IMR-90 (cell line): ENCODE data around the gene HFE. TPM values are rescaled to one million over a fixed set of nuclear protein-coding genes. Genes with fewer than 3 reads are reported as not detected.
A peak's percentile ranks its signal among the peaks of the same experiment; 100 is the strongest.

Experiments used
- ATAC-seq: fragments of 200-7000 bp; cut with Tn5 transposase; 2 replicates; pipeline ENCODE4 v1.9.1; 2020; ENCODE audit warnings: low read depth, mild to moderate bottlenecking, moderate library complexity
- BruUV-seq: library from RNA; stranded (reverse); fragments of 400-500 nt; replicated peaks from 2 replicates; lab custom pipeline; 2021; lab: Mats Ljungman, UMichigan
- CTCF ChIA-PET: fragments of 300-600 bp; formaldehyde crosslinking; extraction: SDS; loops from one replicate; lab custom pipeline; 2021; ENCODE audit warnings: antibody characterized with exemption; lab: Yijun Ruan, JAX
- POLR2A ChIA-PET: fragments of 300-600 bp; sonication (Branson Sonifier 250); formaldehyde crosslinking; loops from one replicate; lab custom pipeline; 2022; ENCODE audit warnings: antibody characterized with exemption; ENCODE audit not compliant: unreplicated experiment; lab: Charles Lee
- DNase-seq: peaks from one replicate; pipeline ENCODE4 v3.0.0; 2013
- H2AFZ ChIP-seq: replicated peaks from 2 replicates; pipeline ENCODE3; 2013; ENCODE audit warnings: low read length, mild to moderate bottlenecking; ENCODE audit not compliant: poor library complexity
- H2AK5ac ChIP-seq: 2 replicates; pipeline ENCODE4 v1.6.1; 2013; ENCODE audit warnings: low read depth, low read length, inconsistent platforms
- H2AK9ac ChIP-seq: replicated peaks from 2 replicates; pipeline ENCODE3; 2013; ENCODE audit warnings: mild to moderate bottlenecking, low read depth, low read length, moderate library complexity; ENCODE audit not compliant: poor library complexity
- H2BK120ac ChIP-seq: 2 replicates; pipeline ENCODE4 v1.6.1; 2013; ENCODE audit warnings: low read depth, low read length, inconsistent platforms
- H2BK15ac ChIP-seq: 3 replicates; pipeline ENCODE4 v1.6.1; 2013; ENCODE audit warnings: low read depth, low read length, inconsistent platforms
- H2BK20ac ChIP-seq: 2 replicates; pipeline ENCODE4 v1.6.1; 2013; ENCODE audit warnings: low read depth, mild to moderate bottlenecking, inconsistent platforms, low read length, moderate library complexity
- H2BK5ac ChIP-seq: 2 replicates; pipeline ENCODE4 v1.6.1; 2013; ENCODE audit warnings: mild to moderate bottlenecking, low read depth, low read length, inconsistent platforms; ENCODE audit not compliant: poor library complexity, severe bottlenecking
- H3K14ac ChIP-seq: replicated peaks from 2 replicates; pipeline ENCODE4 v1.6.1; 2013; ENCODE audit warnings: low read depth, low read length, inconsistent platforms
- H3K18ac ChIP-seq: 2 replicates; pipeline ENCODE4 v1.6.1; 2013; ENCODE audit warnings: low read depth, low read length, control low read depth
- H3K23ac ChIP-seq: 2 replicates; pipeline ENCODE4 v1.6.1; 2013; ENCODE audit warnings: low read depth, low read length, inconsistent platforms
- H3K27ac ChIP-seq: 2 replicates; pipeline ENCODE4 v1.5.1; 2013; ENCODE audit warnings: mild to moderate bottlenecking, control low read depth, low read length; ENCODE audit not compliant: insufficient read depth
- H3K27me3 ChIP-seq: 2 replicates; pipeline ENCODE4 v1.6.1; 2013; ENCODE audit warnings: low read length; ENCODE audit not compliant: control insufficient read depth, insufficient read depth
- H3K36me3 ChIP-seq: 2 replicates; pipeline ENCODE4 v1.6.1; 2013; ENCODE audit warnings: low read length, mixed read lengths; ENCODE audit not compliant: control insufficient read depth, insufficient read depth
- H3K4ac ChIP-seq: 2 replicates; pipeline ENCODE4 v1.6.1; 2013; ENCODE audit warnings: low read depth, low read length, inconsistent platforms
- H3K4me1 ChIP-seq: 2 replicates; pipeline ENCODE4 v1.6.1; 2013; ENCODE audit warnings: low read length, mixed read lengths; ENCODE audit not compliant: control insufficient read depth, insufficient read depth
- H3K4me2 ChIP-seq: 2 replicates; pipeline ENCODE4 v1.6.1; 2013; ENCODE audit warnings: low read depth, mild to moderate bottlenecking, control low read depth, low read length, moderate library complexity
- H3K4me3 ChIP-seq: 2 replicates; pipeline ENCODE4 v1.5.1; 2013; ENCODE audit warnings: low read depth, mild to moderate bottlenecking, control low read depth, low read length, moderate library complexity; ENCODE audit not compliant: insufficient read depth
- H3K56ac ChIP-seq: 2 replicates; pipeline ENCODE4 v1.6.1; 2013; ENCODE audit warnings: low read length, inconsistent platforms; ENCODE audit not compliant: insufficient read depth; ENCODE audit errors: extremely low read depth
- H3K79me1 ChIP-seq, 2 experiments: 2 replicates each; pipeline ENCODE4 v1.6.1; 2013; ENCODE audit warnings: low read length in 2 of 2, inconsistent platforms in 1 of 2, low read depth in 1 of 2
- H3K9ac ChIP-seq: 2 replicates; pipeline ENCODE4 v1.6.1; 2013; ENCODE audit warnings: low read depth, low read length, control low read depth
- H3K9me1 ChIP-seq: 2 replicates; pipeline ENCODE4 v1.6.1; 2013; ENCODE audit warnings: low read length, inconsistent platforms; ENCODE audit not compliant: insufficient read depth
- H3K9me3 ChIP-seq: 2 replicates; pipeline ENCODE4 v1.6.1; 2013; ENCODE audit warnings: low read length; ENCODE audit not compliant: control insufficient read depth, insufficient read depth
- H4K20me1 ChIP-seq: 2 replicates; pipeline ENCODE4 v1.6.1; 2013; ENCODE audit warnings: low read length, inconsistent platforms; ENCODE audit not compliant: insufficient read depth
- H4K5ac ChIP-seq: 2 replicates; pipeline ENCODE4 v1.6.1; 2013; ENCODE audit warnings: mild to moderate bottlenecking, low read depth, low read length, control low read depth
- H4K8ac ChIP-seq, 2 experiments: 2 replicates each; pipeline ENCODE4 v1.6.1; 2013; ENCODE audit warnings: low read depth in 2 of 2, low read length in 2 of 2, control low read depth in 1 of 2, inconsistent platforms in 1 of 2
- H4K91ac ChIP-seq: 2 replicates; pipeline ENCODE4 v1.6.1; 2013; ENCODE audit warnings: low read depth, low read length, inconsistent platforms; ENCODE audit not compliant: insufficient read depth
- BHLHE40 ChIP-seq: fragments of 150-350 bp; IDR thresholded peaks from 2 replicates; pipeline ENCODE4 v1.6.1; 2016; ENCODE audit warnings: mild to moderate bottlenecking, low read depth, low read length
- CEBPB ChIP-seq: IDR thresholded peaks from 2 replicates; pipeline ENCODE4 v1.6.1; 2012; ENCODE audit warnings: low read depth, low read length, improper control_type of control experiment
- CHD1 ChIP-seq: IDR thresholded peaks from 2 replicates; pipeline ENCODE4 v1.6.1; 2012; ENCODE audit warnings: low read depth, low read length, improper control_type of control experiment
- FOS ChIP-seq: fragments of 150-350 bp; IDR thresholded peaks from 2 replicates; pipeline ENCODE4 v1.6.1; 2016; ENCODE audit warnings: low read depth, low read length
- MAFK ChIP-seq: IDR thresholded peaks from 2 replicates; pipeline ENCODE4 v1.6.1; 2012; ENCODE audit warnings: low read depth, low read length, improper control_type of control experiment
- MAZ ChIP-seq: IDR thresholded peaks from 2 replicates; pipeline ENCODE4 v1.6.1; 2012; ENCODE audit warnings: low read depth, mild to moderate bottlenecking, low read length, improper control_type of control experiment, moderate library complexity, borderline replicate concordance
- MXI1 ChIP-seq: IDR thresholded peaks from 2 replicates; pipeline ENCODE4 v1.6.1; 2012; ENCODE audit warnings: low read depth, mild to moderate bottlenecking, low read length, moderate library complexity, borderline replicate concordance
- NFE2L2 ChIP-seq: fragments of 150-350 bp; IDR thresholded peaks from 2 replicates; pipeline ENCODE4 v1.6.1; 2016; ENCODE audit warnings: low read depth, mild to moderate bottlenecking, low read length
- POLR2A ChIP-seq: IDR thresholded peaks from 2 replicates; pipeline ENCODE4 v1.6.1; 2012; ENCODE audit warnings: mild to moderate bottlenecking, low read depth, low read length
- RAD21 ChIP-seq: IDR thresholded peaks from 2 replicates; pipeline ENCODE4 v1.6.1; 2012; ENCODE audit warnings: low read length, improper control_type of control experiment
- RCOR1 ChIP-seq: IDR thresholded peaks from 2 replicates; pipeline ENCODE4 v1.6.1; 2012; ENCODE audit warnings: mild to moderate bottlenecking, low read length, improper control_type of control experiment; ENCODE audit not compliant: insufficient replicate concordance
- RFX5 ChIP-seq: IDR thresholded peaks from 2 replicates; pipeline ENCODE4 v1.8.0; 2012; ENCODE audit warnings: low read depth, mild to moderate bottlenecking, low read length, moderate library complexity
- SMC3 ChIP-seq: fragments of 150-350 bp; IDR thresholded peaks from 2 replicates; pipeline ENCODE4 v1.6.1; 2016; ENCODE audit warnings: low read depth, mild to moderate bottlenecking, antibody characterized with exemption, low read length, moderate library complexity
- USF2 ChIP-seq: fragments of 150-350 bp; IDR thresholded peaks from 2 replicates; pipeline ENCODE4 v1.6.1; 2017; ENCODE audit warnings: mild to moderate bottlenecking, antibody characterized with exemption, low read length, low read depth
- WGBS, 2 experiments: methylation state at CpG; one replicate each; pipeline versions ENCODE4 v1.1.5 to v1.1.7; 2013; ENCODE audit warnings: missing lambda C conversion rate in 2 of 2; ENCODE audit not compliant: insufficient read length in 1 of 2; ENCODE audit errors: extremely low coverage in 2 of 2; 5-methylcytosine and 5-hydroxymethylcytosine counted together
- dilution Hi-C: fragments of 300-500 bp; cut with HindIII; formaldehyde crosslinking; loops from one replicate; pipeline ENCODE4 v1.14.3; 2018; ENCODE audit warnings: low sequenced_read_pairs; ENCODE audit not compliant: unreplicated experiment
- in situ Hi-C: fragments of 300-500 bp; cut with MboI; formaldehyde crosslinking; loops from 3 replicates; pipeline ENCODE4 v1.14.3; 2019; ENCODE audit warnings: low sequenced_read_pairs, inconsistent platforms, mixed read lengths
- intact Hi-C: fragments of 100-400 bp; cut with micrococcal nuclease; formaldehyde crosslinking; loops from 2 replicates; pipeline ENCODE4 v1.10.0; 2022
- polyA plus RNA-seq, 3 experiments: library from polyadenylated mRNA; depleted of rRNA; stranded (reverse); fragments of >200 nt; gene quantifications; 2 replicates each; pipeline ENCODE4 v1.2.3, GENCODE V29; 2012; ENCODE audit warnings: low replicate concordance in 1 of 3
- total RNA-seq: library from RNA; depleted of rRNA; stranded (reverse); fragments of >200 nt; gene quantifications from 2 replicates; pipeline ENCODE4 v1.2.3, GENCODE V29; 2012
- TF ChIP-seq, protein P1 (sequence below): conservative IDR thresholded peaks from 2 replicates; pipeline ENCODE4 v1.5.1; 2012; ENCODE audit warnings: mild to moderate bottlenecking, low read depth, low read length, improper control_type of control experiment

Gene HFE
- total and polyA plus RNA-seq, 2 of the 4 experiments (the other 2 are of a cell fraction): 14.9 to 15.7 TPM

DNA sequence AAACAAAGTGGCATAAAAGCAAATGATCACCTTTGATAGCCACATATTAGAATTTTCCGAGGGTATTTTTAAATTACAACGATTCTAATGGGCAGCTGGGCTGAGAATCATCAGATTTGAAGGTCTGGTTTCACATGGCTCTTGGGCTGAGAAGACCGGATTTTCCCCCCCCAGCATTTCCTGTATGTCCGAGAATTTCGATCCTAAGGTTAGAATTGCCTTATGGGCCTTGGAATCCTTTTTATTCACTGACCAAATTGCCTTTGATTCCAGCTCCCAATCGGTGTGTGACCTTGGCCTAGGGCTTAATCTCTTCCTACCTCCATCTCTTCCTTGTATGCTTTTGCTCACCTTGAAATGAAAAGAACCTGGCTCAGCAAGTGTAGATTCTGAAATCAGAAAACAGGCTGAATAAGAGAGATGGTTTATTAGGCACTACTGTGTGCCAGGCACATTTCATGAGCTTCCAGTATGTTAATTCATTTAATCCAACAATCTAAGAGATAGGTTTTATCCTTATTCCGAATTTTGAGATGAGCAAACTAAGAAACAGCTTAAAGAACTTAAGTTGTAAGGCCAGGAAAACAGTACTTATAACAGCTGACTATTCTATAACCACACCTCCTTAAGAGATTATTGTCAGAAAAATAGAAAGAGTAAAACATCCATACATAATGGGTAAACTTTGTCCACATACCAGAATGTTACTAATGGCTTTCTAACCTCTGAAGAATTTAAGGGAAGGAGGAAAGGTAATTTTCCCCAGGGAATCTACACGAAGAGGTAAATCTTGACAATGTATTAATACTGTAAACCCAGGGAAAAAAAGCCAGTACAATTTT is 39.4 kb downstream of the HFE start:
- peak overlapping the region; percentile 91 for H3K14ac ChIP-seq
- ATAC-seq (no peak), DNase-seq (peak; percentile 43)
- intact Hi-C loops (no loop called here), dilution Hi-C loops (no loop called here), in situ Hi-C loops (no loop called here)
- peaks cover 4% of the 10 kb centered on the region; the same call in 1 of the 2 replicates for H3K9me1 ChIP-seq
- H3K27ac ChIP-seq: peak overlapping the region; percentile 78
- peak overlapping the region; percentile 63; the same call in 1 of the 2 replicates for H3K18ac ChIP-seq
- peak overlapping the region; percentile 87; the same call in 1 of the 2 replicates for H2AK5ac ChIP-seq
- H3K4me3 ChIP-seq: peak overlapping the region; percentile 83
- WGBS, 2 experiments: 0% methylated on average over 2 of the region's 8 CpGs; no CpG with 5 or more reads in 1 of the 2 experiments
- H4K8ac ChIP-seq: peak overlapping the region; percentile 27 to 31; a peak in 3 of 4 replicates
- peak overlapping the region; percentile 98 for H3K4me2 ChIP-seq
- peak overlapping the region; percentile 68 for H2BK120ac ChIP-seq
- BruUV-seq: TSS peak; percentile 1
- no peak overlapping the region for H2BK20ac ChIP-seq
- H4K5ac ChIP-seq: peak overlapping the region; percentile 45; the same call in 1 of the 2 replicates
- no peaks in the 10 kb centered on the region for H3K27me3 ChIP-seq
- H3K79me1 ChIP-seq: peaks cover 7 to 34% of the 10 kb centered on the region in 2 experiments; a peak in 3 of 4 replicates
- H3K4me1 ChIP-seq: peaks cover 7% of the 10 kb centered on the region
- H4K20me1 ChIP-seq: peaks cover 41% of the 10 kb centered on the region
- CTCF ChIA-PET: no interaction called here
- H2BK5ac ChIP-seq: peak overlapping the region; percentile 74
- POLR2A ChIA-PET: interaction anchor here (0.5 to 4.9 kb wide), 8 partner anchors 9 to 841 kb away, joined by 3 to 95 read pairs (median 5); a partner anchor contains a TSS
- no peak overlapping the region for H2AK9ac ChIP-seq
- H4K91ac ChIP-seq: peak overlapping the region; percentile 75
- no peak overlapping the region for H2AFZ ChIP-seq
- H3K4ac ChIP-seq: peak overlapping the region; percentile 84
- H3K36me3 ChIP-seq: peaks cover 16% of the 10 kb centered on the region
- peak overlapping the region; percentile 82 for H3K23ac ChIP-seq
- H2BK15ac ChIP-seq: peak overlapping the region; percentile 24; the same call in 2 of the 3 replicates
- H3K9me3 ChIP-seq: no peaks in the 10 kb centered on the region
- H3K9ac ChIP-seq: peak overlapping the region; percentile 98
- H3K56ac ChIP-seq: peak overlapping the region; percentile 86; the same call in 1 of the 2 replicates
- TF ChIP-seq CEBPB: no peak
- no peak for TF ChIP-seq USF2
- no peak for TF ChIP-seq POLR2A
- TF ChIP-seq SMC3: no peak
- TF ChIP-seq MXI1: no peak
- no peak for TF ChIP-seq BHLHE40
- no peak for TF ChIP-seq RFX5
- TF ChIP-seq RAD21: no peak
- no peak for TF ChIP-seq MAZ
- no peak for TF ChIP-seq FOS
- TF ChIP-seq RCOR1: no peak
- TF ChIP-seq MAFK: no peak
- TF ChIP-seq, protein P1, sequence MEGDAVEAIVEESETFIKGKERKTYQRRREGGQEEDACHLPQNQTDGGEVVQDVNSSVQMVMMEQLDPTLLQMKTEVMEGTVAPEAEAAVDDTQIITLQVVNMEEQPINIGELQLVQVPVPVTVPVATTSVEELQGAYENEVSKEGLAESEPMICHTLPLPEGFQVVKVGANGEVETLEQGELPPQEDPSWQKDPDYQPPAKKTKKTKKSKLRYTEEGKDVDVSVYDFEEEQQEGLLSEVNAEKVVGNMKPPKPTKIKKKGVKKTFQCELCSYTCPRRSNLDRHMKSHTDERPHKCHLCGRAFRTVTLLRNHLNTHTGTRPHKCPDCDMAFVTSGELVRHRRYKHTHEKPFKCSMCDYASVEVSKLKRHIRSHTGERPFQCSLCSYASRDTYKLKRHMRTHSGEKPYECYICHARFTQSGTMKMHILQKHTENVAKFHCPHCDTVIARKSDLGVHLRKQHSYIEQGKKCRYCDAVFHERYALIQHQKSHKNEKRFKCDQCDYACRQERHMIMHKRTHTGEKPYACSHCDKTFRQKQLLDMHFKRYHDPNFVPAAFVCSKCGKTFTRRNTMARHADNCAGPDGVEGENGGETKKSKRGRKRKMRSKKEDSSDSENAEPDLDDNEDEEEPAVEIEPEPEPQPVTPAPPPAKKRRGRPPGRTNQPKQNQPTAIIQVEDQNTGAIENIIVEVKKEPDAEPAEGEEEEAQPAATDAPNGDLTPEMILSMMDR: no peak
- no peak for TF ChIP-seq NFE2L2
- TF ChIP-seq CHD1: no peak
